EH (cell line): ENCODE measurements around the gene S100A11.
A peak's percentile ranks its signal among the peaks of the same experiment; 100 is the strongest.

Experiments used
- DNase-seq: peaks from one replicate; pipeline ENCODE4 v3.0.0-alpha.2; 2015; ENCODE audit warnings: low read depth

The S100A11 gene

GRCh38 chr1:152039461-152039860, 2.7 kb upstream of the S100A11 start:
- DNase-seq = no peak

DNA sequence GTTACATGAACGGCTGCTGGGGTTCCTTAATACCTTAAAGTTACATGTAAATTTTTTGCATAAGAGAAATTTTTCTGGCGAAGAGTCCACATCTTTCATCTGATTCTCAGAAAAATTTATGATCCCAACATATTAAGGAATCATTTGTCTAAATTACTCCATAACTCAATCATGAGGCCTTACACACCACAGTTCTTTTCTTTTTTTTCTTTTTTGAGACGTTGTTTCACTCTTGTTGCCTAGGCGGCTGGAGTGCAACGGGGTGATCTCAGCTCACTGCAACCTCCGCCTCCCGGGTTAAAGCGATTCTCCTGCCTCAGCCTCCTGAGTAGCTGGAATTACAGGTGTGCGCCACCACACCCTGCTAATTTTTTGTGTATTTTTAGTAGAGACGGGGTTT, 2.1 kb upstream of the S100A11 start:
- DNase-seq = no peak

- DNase-seq = peak; percentile 46
Observed at GRCh38 chr1:152035539-152036266, 1.1 kb downstream of the S100A11 start.

- peak; percentile 76 for DNase-seq
Observed at GRCh38 chr1:152034654-152035538, 1.9 kb downstream of the S100A11 start.

GRCh38 chr1:152034324-152034653, 2.5 kb downstream of the S100A11 start:
- DNase-seq = no peak

GRCh38 chr1:152029929-152030211, 6.9 kb downstream of the S100A11 start:
- DNase-seq = no peak

DNA sequence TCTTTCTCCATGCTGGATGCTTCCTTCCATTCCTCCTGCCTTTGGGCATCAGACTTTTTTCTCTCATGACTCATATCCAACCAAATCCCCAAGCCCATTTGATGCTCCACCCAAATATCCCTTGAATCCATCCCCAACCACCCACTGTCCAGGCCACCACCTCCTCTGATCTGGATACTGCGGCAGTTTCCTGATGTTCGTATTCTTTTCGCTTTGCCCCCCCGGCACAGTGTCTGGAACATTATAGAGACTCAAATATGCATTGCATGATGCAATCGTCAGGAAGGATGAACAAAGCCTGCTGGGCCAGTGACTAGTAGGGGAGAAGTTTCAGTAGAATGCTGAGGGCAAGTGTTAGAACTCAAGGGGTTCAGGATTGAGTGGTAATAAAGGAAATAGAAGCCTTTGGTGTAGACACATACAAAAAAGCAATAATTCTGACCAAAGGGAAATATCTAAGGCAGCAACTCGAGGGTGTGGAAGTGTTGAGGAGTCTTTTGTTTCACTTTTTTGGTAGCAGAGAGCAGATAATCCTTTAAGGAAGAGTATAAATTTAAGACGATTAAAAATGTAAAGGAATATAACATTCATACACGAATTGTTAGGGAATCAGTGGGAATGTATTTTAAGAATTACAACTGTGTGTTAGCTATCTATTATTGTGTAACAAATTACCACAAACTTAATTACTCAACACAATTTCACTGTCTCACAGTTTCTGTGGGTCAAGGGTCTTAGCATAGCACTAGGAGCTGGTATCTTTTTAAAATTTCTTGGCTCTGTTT, 7.5 kb downstream of the S100A11 start:
- DNase-seq = peak; percentile 55

GRCh38 chr1:152026895-152027294, 9.9 kb downstream of the S100A11 start:
- peak; percentile 74 for DNase-seq

DNA sequence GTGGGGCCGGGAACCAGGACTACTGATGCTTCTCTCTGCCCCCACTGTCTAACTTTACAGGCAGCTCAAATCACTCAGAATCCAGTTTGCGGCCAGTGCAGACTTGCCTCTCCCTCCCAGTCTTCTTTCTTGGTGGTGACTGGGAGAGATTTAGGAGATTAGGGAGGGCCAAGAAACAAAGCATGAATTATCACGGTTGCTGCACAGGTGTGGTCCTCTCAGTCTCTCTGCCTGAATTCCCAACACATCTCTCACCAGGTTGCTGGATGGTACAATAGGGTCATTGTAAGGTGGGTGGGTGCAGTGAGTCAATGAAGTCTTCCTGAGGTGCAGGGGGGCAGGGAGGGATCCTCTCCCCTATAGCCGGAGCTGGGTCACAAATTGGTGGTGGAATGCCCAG, 12.6 kb downstream of the S100A11 start:
- DNase-seq = no peak

DNA sequence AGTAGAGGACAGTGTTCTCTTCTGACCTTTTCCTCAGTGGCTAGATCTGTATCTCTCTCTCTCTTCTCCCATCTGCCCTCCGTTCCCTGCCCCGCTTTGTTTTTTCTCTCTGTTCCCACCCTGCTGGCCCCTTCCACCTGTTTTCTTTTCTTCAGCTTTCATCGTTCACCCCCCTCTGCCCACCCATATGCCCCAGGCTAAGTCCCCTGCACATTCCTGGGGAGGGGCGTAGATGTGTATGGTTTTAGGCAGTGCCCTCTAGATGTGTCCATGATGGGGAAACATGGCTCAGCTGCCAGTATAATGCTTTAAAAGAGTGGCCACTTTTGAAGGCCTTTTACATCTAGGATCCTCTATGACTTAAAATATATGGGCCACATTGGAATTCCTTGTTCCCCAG, 13.6 kb downstream of the S100A11 start:
- no peak for DNase-seq

- DNase-seq = no peak
Observed at GRCh38 chr1:152022474-152022873, 14.3 kb downstream of the S100A11 start.

- DNase-seq = no peak
Observed at GRCh38 chr1:152021569-152021968, 15.2 kb downstream of the S100A11 start.

GRCh38 chr1:152020849-152021248, 16.0 kb downstream of the S100A11 start:
- no peak for DNase-seq

- peak; percentile 20 for DNase-seq
Observed at GRCh38 chr1:152018537-152018936, 18.3 kb downstream of the S100A11 start.

GRCh38 chr1:152015766-152016165, 21.0 kb downstream of the S100A11 start:
- DNase-seq = no peak

DNA sequence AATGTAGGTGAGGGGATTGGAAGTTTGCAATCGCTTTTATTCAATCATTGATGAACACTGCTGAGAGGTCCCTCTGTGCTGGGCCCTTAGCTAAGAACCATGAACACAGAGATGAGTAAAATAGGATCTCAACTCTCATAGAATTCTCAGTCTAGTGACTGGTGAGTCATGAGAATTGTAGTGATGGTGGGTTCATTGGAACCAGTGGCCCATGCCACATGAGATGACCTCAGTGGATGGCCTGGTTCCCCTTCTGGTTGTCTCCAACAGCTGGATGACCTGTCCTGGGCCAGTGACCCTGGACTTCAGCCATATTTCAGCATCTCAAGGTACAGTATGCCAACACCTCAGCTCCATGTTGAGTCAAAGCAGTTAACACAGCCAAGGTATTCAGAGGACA, 21.9 kb downstream of the S100A11 start:
- DNase-seq = no peak

DNA sequence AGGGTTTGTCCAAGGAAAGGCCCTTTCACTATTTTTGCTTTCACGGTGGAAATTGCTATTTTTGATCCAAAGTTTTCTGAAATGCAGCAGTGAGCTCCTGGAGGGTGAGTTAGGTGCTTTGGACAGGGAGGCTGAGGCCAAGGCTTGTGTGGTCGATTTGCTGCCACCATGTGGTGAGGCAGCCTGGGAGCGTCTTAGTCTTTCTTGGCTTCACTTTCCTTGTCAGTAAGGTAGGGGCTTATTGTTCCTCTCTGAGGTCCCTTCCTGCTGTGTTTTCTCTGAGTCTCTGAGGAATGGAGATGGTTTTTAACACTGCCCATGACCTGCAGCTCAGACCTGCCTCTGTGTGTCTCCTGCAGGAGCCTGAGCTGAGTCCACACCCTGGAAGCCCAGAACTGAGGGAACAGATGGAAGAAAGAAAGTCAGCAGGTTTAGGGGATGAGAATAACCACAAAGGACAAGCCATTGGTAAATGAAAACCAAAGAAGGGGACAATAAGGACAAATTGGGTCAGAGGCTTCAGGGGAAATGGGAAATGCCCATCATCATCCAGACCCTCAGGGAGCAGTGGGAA, 23.1 kb downstream of the S100A11 start:
- DNase-seq = peak; percentile 54

GRCh38 chr1:152009691-152010090, 27.1 kb downstream of the S100A11 start:
- DNase-seq = no peak

- DNase-seq = no peak
Observed at GRCh38 chr1:152007047-152007446, 29.8 kb downstream of the S100A11 start.

- no peak for DNase-seq
Observed at GRCh38 chr1:152005360-152005912, 31.4 kb downstream of the S100A11 start.

GRCh38 chr1:152003846-152004442, 32.9 kb downstream of the S100A11 start:
- peak; percentile 36 for DNase-seq

DNA sequence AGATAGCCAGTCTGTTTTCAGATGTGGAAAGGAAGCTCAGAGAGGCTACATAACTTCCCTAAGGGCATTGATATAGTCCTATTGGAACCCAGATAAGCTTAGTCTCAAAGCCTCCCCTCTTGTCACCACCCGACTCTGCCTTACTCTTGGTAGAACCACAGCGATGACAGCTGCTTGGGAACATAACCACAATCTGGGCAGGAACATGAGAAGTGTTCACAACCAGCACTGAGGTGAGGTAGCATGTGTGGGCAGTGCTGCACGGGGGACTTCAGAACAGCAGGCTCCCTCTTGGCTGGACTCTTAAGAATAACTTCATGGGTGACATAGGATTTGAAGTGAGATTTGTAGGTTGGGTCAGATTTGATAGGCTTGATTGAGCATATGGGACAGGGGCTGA, 33.8 kb downstream of the S100A11 start:
- DNase-seq = no peak
